ENCODE measurements around the gene PDC.

Gene PDC

DNA sequence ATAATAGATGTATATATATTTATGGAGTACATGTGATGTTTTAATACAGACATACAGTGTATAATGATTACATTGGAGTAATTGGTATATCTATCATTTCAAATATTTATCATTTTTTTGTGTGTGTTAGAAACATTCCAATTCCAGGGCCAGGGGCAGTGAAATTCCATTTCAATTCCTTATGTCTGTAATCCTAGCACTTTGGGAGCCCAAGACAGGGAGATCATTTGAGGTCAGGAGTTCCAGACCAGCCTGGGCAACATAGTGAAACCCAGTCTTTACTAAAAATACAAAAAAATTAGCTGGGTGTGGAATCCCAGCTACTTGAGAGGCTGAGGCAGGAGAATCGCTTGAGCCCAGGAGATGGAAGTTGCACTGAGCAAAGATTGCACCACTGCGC lies 30.4 kb upstream of the PDC start:
- no peak overlapping the region for H3K27ac ChIP-seq
- TF ChIP-seq, protein P1, sequence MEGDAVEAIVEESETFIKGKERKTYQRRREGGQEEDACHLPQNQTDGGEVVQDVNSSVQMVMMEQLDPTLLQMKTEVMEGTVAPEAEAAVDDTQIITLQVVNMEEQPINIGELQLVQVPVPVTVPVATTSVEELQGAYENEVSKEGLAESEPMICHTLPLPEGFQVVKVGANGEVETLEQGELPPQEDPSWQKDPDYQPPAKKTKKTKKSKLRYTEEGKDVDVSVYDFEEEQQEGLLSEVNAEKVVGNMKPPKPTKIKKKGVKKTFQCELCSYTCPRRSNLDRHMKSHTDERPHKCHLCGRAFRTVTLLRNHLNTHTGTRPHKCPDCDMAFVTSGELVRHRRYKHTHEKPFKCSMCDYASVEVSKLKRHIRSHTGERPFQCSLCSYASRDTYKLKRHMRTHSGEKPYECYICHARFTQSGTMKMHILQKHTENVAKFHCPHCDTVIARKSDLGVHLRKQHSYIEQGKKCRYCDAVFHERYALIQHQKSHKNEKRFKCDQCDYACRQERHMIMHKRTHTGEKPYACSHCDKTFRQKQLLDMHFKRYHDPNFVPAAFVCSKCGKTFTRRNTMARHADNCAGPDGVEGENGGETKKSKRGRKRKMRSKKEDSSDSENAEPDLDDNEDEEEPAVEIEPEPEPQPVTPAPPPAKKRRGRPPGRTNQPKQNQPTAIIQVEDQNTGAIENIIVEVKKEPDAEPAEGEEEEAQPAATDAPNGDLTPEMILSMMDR (IDR thresholded peaks at IDR 0.05; ENCODE audit: low read depth, low read length, missing control alignments): no peak
- no peak for DNase-seq
- no peaks in the 10 kb centered on the region for H3K27me3 ChIP-seq (replicated peaks)
- no peaks in the 10 kb centered on the region for H3K36me3 ChIP-seq (replicated peaks)
- no peak overlapping the region for H3K4me3 ChIP-seq (ENCODE audit: low read depth, low read length)
- in situ Hi-C loops (cut with HindIII; ENCODE audit: low pct_ligation_motif_present, low sequenced_read_pairs): loop anchor here (25.0 kb wide), 1 partner anchor 496 kb away; no protein-coding TSS in a partner anchor

DNA sequence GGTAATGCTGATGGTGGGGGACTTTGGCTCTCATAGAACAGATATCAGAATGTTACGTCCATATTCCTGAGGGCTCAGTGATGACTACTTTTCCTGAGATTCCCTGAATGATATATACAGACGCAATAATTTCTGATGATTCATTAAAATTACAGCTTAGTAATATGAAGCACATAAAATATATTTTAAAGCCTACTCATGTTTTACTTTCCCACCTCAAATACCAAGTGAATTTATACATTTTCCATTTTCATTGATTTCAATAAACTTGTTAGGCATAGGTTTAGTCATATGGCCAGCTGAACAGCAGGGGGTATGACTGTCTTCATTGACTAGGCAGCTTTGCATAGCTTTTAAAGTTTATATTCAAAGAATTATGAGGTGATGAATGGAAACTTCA lies 26.2 kb upstream of the PDC start:
- no peaks in the 10 kb centered on the region for H3K27me3 ChIP-seq (replicated peaks)
- DNase-seq: peak; percentile 69
- H3K36me3 ChIP-seq (replicated peaks): no peaks in the 10 kb centered on the region
- TF ChIP-seq, protein P1 (IDR thresholded peaks at IDR 0.05; ENCODE audit: low read depth, low read length, missing control alignments): peak; percentile 21
- no peak overlapping the region for H3K4me3 ChIP-seq (ENCODE audit: low read depth, low read length)
- in situ Hi-C loops (cut with HindIII; ENCODE audit: low pct_ligation_motif_present, low sequenced_read_pairs): loop anchor here (25.0 kb wide), 1 partner anchor 500 kb away; no protein-coding TSS in a partner anchor
- peak overlapping the region; percentile 11 for H3K27ac ChIP-seq

DNA sequence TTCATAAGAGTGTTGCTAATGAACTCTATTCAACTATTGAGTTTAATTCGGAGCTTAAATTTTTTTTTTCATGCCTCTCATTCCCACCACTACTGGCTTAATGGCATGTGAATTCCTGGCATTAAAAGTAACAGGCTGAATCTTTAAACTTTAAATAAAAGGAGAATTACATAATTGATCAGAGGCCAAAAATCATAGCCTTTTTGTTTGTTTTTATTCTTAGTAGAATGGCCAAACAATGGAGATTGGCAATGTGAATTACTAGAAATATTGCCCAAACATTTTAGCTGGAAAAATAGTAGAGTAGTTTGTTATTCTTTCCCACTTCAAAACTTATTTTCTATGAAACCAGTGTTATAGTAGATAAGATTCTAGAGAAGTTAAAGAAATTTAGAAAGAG lies 25.1 kb upstream of the PDC start:
- in situ Hi-C loops (cut with HindIII; ENCODE audit: low pct_ligation_motif_present, low sequenced_read_pairs): loop anchor here (25.0 kb wide), 1 partner anchor 501 kb away; no protein-coding TSS in a partner anchor
- Histone ChIP-seq H3K36me3 (replicated peaks) (no peaks in the 10 kb centered on the region), H3K27ac (no peak overlapping the region), H3K27me3 (replicated peaks) (no peaks in the 10 kb centered on the region), H3K4me3 (ENCODE audit: low read depth, low read length) (no peak overlapping the region)
- no peak for DNase-seq
- TF ChIP-seq, protein P1 (IDR thresholded peaks at IDR 0.05; ENCODE audit: low read depth, low read length, missing control alignments): no peak

DNA sequence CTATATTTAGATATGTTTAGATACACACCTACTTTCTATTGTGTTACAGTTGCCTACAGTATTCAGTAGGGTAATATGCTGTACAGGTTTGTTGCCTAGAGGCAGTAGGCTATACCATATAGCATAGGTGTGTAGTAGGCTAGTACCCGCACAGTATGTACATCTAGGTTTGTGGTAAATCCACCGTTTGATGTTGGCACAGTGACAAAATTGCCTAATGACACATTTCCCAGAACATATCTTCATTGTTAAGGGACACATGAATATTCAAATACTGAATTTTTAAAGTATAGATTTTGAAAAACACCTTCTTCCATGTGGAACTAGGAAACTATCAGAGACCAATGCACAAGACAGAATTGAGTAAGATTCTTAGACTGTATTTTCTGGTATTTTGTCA lies 22.6 kb upstream of the PDC start:
- Histone ChIP-seq H3K4me3 (ENCODE audit: low read depth, low read length) (no peak overlapping the region), H3K36me3 (replicated peaks) (no peaks in the 10 kb centered on the region), H3K27me3 (replicated peaks) (no peaks in the 10 kb centered on the region), H3K27ac (no peak overlapping the region)
- no peak for DNase-seq
- in situ Hi-C loops (cut with HindIII; ENCODE audit: low pct_ligation_motif_present, low sequenced_read_pairs): loop anchor here (25.0 kb wide), 1 partner anchor 504 kb away; no protein-coding TSS in a partner anchor
- TF ChIP-seq, protein P1 (IDR thresholded peaks at IDR 0.05; ENCODE audit: low read depth, low read length, missing control alignments): no peak

DNA sequence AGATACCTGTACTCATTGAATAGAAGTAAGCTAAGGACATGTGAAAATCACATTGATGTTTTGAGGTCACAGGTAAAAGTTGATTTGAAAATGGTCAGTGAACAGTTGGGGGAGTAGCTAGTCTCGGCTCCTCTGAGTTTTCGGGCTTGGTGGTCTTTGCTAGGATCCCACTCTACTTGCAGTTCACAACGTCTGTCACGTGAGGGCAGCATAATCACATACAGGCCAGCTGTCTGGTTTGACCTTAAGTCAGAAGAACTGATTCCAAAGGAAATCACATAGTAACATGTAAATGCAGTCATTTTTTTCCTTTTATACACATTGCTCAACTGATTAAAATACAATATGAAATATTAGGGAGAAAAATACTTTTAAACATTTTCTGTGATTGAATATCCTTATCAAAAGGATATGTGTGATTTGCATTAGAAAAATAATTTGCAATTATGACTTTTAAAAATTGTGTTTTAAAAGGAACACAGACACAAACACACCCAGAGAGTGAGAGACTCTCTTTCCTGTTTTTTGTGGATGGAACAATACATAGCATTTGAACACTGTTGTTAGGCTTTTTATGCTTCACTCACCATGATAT lies 21.8 kb upstream of the PDC start:
- no peaks in the 10 kb centered on the region for H3K27me3 ChIP-seq (replicated peaks)
- in situ Hi-C loops (cut with HindIII; ENCODE audit: low pct_ligation_motif_present, low sequenced_read_pairs): loop anchor here (25.0 kb wide), 1 partner anchor 505 kb away; no protein-coding TSS in a partner anchor
- no peak overlapping the region for H3K4me3 ChIP-seq (ENCODE audit: low read depth, low read length)
- peak; percentile 73 for DNase-seq
- TF ChIP-seq, protein P1 (IDR thresholded peaks at IDR 0.05; ENCODE audit: low read depth, low read length, missing control alignments): peak; percentile 96
- no peaks in the 10 kb centered on the region for H3K36me3 ChIP-seq (replicated peaks)
- no peak overlapping the region for H3K27ac ChIP-seq

Measured in brain microvascular endothelial cell (primary cell).